Stomach (tissue), 4 donors: ENCODE data around the gene IQSEC1.

Source experiments
- EP300 ChIP-seq: sonication (generic); formaldehyde crosslinking; IDR thresholded peaks from one replicate; pipeline ENCODE4 v1.6.1; 2017; ENCODE audit warnings: antibody characterized with exemption
- POLR2A ChIP-seq, 4 donors: fragments of 450-650 bp; IDR thresholded peaks; one replicate each; pipeline ENCODE4 v1.6.1; 2016; ENCODE audit warnings: antibody characterized with exemption in 4 of 4, control low read depth in 2 of 4, mild to moderate bottlenecking in 1 of 4, moderate library complexity in 1 of 4
- TF ChIP-seq, protein P1 (sequence below), 7 experiments: fragments of 450-650 bp in 4 of 7; fragments of 200-600 bp in 3 of 7; sonication (generic) in 3 of 7; IDR thresholded peaks; one replicate each; pipeline ENCODE4 v1.5.1; 2016 to 2019; ENCODE audit warnings: antibody characterized with exemption in 7 of 7, control low read depth in 2 of 7, mild to moderate bottlenecking in 1 of 7

DNA sequence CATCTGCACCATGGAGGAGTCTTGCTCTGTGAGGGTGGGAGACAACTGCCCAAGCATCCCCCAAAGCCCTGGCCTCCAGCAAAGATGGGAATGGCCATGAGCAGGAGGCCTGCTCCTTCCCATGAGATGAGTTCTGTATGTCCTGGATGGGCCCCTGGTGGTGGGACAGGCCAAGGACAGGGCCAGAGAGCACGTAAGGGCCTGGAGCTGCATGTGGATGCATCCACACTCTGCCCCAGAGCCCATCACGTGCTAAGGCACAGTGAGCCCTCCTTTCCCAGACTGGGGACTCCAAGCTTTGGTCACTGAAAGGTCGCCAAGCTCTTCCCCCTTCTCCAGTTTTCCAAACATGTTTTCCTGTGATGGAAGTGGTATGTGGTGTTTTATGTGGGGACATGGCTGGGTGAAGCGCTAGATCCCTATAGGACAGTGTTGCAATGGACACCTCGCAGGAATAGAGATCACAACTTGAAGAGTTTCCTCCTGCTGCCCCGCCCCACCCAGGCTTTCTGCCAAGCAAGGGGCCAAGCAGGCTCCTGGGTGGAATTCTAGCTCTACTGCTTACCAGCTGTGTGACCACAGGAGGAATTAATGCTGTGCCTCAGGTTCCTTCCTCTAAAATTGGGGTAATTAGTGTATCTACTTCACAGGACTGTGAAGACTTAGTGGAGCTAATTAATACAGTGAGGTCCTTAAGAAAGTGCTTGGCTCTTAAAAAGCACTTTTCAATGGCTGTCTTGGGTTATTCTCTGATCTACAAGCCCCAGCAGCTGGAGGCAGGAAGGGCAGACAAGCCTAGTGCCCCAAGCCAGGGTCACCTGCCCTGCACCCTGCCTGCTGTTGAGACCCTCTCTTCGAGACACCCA is 125.5 kb downstream of the IQSEC1 start:
- TF ChIP-seq, protein P1, sequence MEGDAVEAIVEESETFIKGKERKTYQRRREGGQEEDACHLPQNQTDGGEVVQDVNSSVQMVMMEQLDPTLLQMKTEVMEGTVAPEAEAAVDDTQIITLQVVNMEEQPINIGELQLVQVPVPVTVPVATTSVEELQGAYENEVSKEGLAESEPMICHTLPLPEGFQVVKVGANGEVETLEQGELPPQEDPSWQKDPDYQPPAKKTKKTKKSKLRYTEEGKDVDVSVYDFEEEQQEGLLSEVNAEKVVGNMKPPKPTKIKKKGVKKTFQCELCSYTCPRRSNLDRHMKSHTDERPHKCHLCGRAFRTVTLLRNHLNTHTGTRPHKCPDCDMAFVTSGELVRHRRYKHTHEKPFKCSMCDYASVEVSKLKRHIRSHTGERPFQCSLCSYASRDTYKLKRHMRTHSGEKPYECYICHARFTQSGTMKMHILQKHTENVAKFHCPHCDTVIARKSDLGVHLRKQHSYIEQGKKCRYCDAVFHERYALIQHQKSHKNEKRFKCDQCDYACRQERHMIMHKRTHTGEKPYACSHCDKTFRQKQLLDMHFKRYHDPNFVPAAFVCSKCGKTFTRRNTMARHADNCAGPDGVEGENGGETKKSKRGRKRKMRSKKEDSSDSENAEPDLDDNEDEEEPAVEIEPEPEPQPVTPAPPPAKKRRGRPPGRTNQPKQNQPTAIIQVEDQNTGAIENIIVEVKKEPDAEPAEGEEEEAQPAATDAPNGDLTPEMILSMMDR (IDR thresholded peaks at IDR 0.05) = no peak
- TF ChIP-seq POLR2A (IDR thresholded peaks at IDR 0.05) (no peak), EP300 (no peak)
